ENCODE data around the gene SIRT5. TPM values are rescaled to one million over a fixed set of nuclear protein-coding genes. Genes with fewer than 3 reads are reported as not detected.

The SIRT5 gene
- polyA plus RNA-seq, 2 of the 4 experiments (the other 2 are of a cell fraction) = 5.1 to 7.8 TPM

DNA sequence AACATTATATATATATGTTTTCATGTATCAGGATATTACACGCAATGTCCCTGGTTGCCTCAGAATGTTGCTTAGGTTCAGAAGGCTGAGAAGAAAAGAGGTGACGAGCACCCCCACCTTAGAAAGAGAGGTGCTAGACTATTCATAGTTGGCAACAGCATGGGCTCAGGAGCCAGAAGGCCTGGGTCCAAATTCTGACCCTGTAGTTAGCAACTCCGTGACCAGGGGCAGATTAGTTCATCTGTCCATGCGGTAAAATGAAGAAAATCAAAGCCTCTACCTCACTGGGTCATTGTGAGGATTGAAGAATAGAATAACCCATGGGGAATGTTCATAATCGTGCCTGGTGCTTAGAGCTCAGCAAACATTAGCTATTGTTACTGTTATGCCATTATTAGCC lies 5.4 kb upstream of the SIRT5 start:
- ChIA-PET CTCF (no interaction called here), POLR2A (no interaction called here)
- Histone ChIP-seq H3K4me3 (no peak overlapping the region), H3K9me3 (no peaks in the 10 kb centered on the region), H3K4me1 (peaks cover 6% of the 10 kb centered on the region; the same call in 1 of the 3 replicates), H3K27ac (no peak overlapping the region), H3K4me2 (no peak overlapping the region)
- FAIRE-seq (no peak), ATAC-seq (no peak), DNase-seq (ENCODE audit: low read depth in 1 of 2, low spot score in 1 of 2) (no peak)
- WGBS (ENCODE audit: missing lambda C conversion rate) = 60% methylated on average over 5 of the region's 5 CpGs
- TF ChIP-seq, protein P1, sequence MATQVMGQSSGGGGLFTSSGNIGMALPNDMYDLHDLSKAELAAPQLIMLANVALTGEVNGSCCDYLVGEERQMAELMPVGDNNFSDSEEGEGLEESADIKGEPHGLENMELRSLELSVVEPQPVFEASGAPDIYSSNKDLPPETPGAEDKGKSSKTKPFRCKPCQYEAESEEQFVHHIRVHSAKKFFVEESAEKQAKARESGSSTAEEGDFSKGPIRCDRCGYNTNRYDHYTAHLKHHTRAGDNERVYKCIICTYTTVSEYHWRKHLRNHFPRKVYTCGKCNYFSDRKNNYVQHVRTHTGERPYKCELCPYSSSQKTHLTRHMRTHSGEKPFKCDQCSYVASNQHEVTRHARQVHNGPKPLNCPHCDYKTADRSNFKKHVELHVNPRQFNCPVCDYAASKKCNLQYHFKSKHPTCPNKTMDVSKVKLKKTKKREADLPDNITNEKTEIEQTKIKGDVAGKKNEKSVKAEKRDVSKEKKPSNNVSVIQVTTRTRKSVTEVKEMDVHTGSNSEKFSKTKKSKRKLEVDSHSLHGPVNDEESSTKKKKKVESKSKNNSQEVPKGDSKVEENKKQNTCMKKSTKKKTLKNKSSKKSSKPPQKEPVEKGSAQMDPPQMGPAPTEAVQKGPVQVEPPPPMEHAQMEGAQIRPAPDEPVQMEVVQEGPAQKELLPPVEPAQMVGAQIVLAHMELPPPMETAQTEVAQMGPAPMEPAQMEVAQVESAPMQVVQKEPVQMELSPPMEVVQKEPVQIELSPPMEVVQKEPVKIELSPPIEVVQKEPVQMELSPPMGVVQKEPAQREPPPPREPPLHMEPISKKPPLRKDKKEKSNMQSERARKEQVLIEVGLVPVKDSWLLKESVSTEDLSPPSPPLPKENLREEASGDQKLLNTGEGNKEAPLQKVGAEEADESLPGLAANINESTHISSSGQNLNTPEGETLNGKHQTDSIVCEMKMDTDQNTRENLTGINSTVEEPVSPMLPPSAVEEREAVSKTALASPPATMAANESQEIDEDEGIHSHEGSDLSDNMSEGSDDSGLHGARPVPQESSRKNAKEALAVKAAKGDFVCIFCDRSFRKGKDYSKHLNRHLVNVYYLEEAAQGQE (IDR thresholded peaks at IDR 0.05) = no peak
- no peak for TF ChIP-seq MAZ (IDR thresholded peaks at IDR 0.05; ENCODE audit: borderline replicate concordance, low read depth, low read length)
- no peak for TF ChIP-seq CHD2 (IDR thresholded peaks at IDR 0.05; ENCODE audit: low read length, partially characterized antibody)
- TF ChIP-seq NFE2L2 (conservative IDR thresholded peaks at IDR 0.05; ENCODE audit: low read length) = no peak
- no peak for TF ChIP-seq RFX5 (IDR thresholded peaks at IDR 0.05)
- no peak for TF ChIP-seq SMC3 (IDR thresholded peaks at IDR 0.05)
- TF ChIP-seq FOSB (CRISPR knock-in tag; IDR thresholded peaks at IDR 0.05) = no peak
- TF ChIP-seq ESRRA (IDR thresholded peaks at IDR 0.05; ENCODE audit: borderline replicate concordance, low read length) = no peak
- TF ChIP-seq EHF (CRISPR knock-in tag; IDR thresholded peaks at IDR 0.05) = no peak
- TF ChIP-seq PHF8 (IDR thresholded peaks at IDR 0.05; ENCODE audit: borderline replicate concordance, low read depth) = no peak
- no peak for TF ChIP-seq CHD4 (IDR thresholded peaks at IDR 0.05; ENCODE audit: borderline replicate concordance)
- no peak for TF ChIP-seq ZNF302 (CRISPR knock-in tag; IDR thresholded peaks at IDR 0.05)
- no peak for TF ChIP-seq ZSCAN20 (CRISPR knock-in tag; IDR thresholded peaks at IDR 0.05)
- no peak for TF ChIP-seq POLR2A (IDR thresholded peaks at IDR 0.05; ENCODE audit: low read length)
- no peak for TF ChIP-seq MAFK (IDR thresholded peaks at IDR 0.05; ENCODE audit: partially characterized antibody)
- TF ChIP-seq, protein P2, sequence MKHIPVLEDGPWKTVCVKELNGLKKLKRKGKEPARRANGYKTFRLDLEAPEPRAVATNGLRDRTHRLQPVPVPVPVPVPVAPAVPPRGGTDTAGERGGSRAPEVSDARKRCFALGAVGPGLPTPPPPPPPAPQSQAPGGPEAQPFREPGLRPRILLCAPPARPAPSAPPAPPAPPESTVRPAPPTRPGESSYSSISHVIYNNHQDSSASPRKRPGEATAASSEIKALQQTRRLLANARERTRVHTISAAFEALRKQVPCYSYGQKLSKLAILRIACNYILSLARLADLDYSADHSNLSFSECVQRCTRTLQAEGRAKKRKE (CRISPR knock-in tag; IDR thresholded peaks at IDR 0.05; ENCODE audit: low read depth) = no peak
- TF ChIP-seq TP53 (CRISPR knock-in tag; IDR thresholded peaks at IDR 0.05) = no peak
- no peak for TF ChIP-seq GATA3 (IDR thresholded peaks at IDR 0.05; ENCODE audit: borderline replicate concordance)

DNA sequence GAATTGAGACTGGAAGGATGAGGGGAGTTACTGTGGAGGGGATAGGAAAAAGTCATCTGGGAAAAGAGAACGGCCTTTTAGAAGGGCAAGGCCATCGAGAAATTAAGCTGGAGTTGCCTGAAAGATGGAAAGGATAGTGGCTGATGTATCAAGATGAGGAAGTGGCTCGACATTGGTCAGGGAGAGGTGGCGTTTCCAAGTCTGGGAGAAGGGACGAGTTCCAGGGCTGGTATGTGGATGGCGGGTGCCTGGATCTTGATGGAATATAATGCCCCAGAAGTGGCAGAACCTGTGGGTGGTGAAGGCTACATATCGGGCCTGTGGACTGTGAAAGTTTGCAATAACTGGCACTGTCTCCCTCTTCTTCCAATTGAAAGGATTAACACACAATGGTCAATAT lies 2.2 kb upstream of the SIRT5 start:
- Histone ChIP-seq H3K4me1 (peaks cover 6% of the 10 kb centered on the region; the same call in 1 of the 3 replicates), H3K4me2 (no peak overlapping the region), H3K9me3 (peaks cover 6% of the 10 kb centered on the region; the same call in 1 of the 3 replicates), H3K4me3 (no peak overlapping the region), H3K27ac (no peak overlapping the region)
- CTCF ChIA-PET = interaction anchor here (2.2 kb wide), 1 partner anchor 240 kb away, joined by 4 read pairs; no protein-coding TSS in a partner anchor
- POLR2A ChIA-PET = no interaction called here
- WGBS (ENCODE audit: missing lambda C conversion rate) = 86% methylated on average over 7 of the region's 7 CpGs
- DNase-seq (ENCODE audit: low read depth in 1 of 2, low spot score in 1 of 2) = no peak
- no peak for TF ChIP-seq MAX (IDR thresholded peaks at IDR 0.05)
- no peak for TF ChIP-seq ESRRA (IDR thresholded peaks at IDR 0.05; ENCODE audit: borderline replicate concordance, low read length)
- no peak for TF ChIP-seq ZNF302 (CRISPR knock-in tag; IDR thresholded peaks at IDR 0.05)
- TF ChIP-seq ZFP36 (IDR thresholded peaks at IDR 0.05; ENCODE audit: borderline replicate concordance, partially characterized antibody) = no peak
- no peak for TF ChIP-seq KDM1A (IDR thresholded peaks at IDR 0.05; ENCODE audit: low read depth)
- no peak for TF ChIP-seq MAZ (IDR thresholded peaks at IDR 0.05; ENCODE audit: borderline replicate concordance, low read depth, low read length)
- no peak for TF ChIP-seq EHMT2 (IDR thresholded peaks at IDR 0.05; ENCODE audit: low read depth)
- no peak for TF ChIP-seq POLR2AphosphoS2 (conservative IDR thresholded peaks at IDR 0.05; ENCODE audit: low read length)
- TF ChIP-seq USF2 (IDR thresholded peaks at IDR 0.05) = no peak
- TF ChIP-seq, protein P3, sequence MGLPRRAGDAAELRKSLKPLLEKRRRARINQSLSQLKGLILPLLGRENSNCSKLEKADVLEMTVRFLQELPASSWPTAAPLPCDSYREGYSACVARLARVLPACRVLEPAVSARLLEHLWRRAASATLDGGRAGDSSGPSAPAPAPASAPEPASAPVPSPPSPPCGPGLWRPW (IDR thresholded peaks at IDR 0.05) = no peak
- no peak for TF ChIP-seq RCOR1 (IDR thresholded peaks at IDR 0.05; ENCODE audit: low read depth, low read length)
- no peak for TF ChIP-seq SREBF2 (IDR thresholded peaks at IDR 0.05)
- TF ChIP-seq PHF8 (IDR thresholded peaks at IDR 0.05; ENCODE audit: borderline replicate concordance, low read depth) = no peak
- TF ChIP-seq, protein P4, sequence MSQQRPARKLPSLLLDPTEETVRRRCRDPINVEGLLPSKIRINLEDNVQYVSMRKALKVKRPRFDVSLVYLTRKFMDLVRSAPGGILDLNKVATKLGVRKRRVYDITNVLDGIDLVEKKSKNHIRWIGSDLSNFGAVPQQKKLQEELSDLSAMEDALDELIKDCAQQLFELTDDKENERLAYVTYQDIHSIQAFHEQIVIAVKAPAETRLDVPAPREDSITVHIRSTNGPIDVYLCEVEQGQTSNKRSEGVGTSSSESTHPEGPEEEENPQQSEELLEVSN (IDR thresholded peaks at IDR 0.05; ENCODE audit: borderline replicate concordance, low read depth) = no peak
- no peak for ATAC-seq
- no peak for FAIRE-seq

Data from A549 (cell line).